H1 (cell line): ENCODE data around the gene KCNJ12.

ENCODE experiments used
- HDAC6 ChIP-seq: IDR thresholded peaks from one replicate; pipeline ENCODE4 v1.7.1; 2012; ENCODE audit warnings: low read depth, mild to moderate bottlenecking, inconsistent platforms, low read length, moderate library complexity
- MAX ChIP-seq: IDR thresholded peaks from 2 replicates; pipeline ENCODE4 v1.6.1; 2012; ENCODE audit warnings: inconsistent platforms
- SP1 ChIP-seq: IDR thresholded peaks from 2 replicates; pipeline ENCODE4 v1.6.1; 2011; ENCODE audit warnings: low read depth, low read length
- TF ChIP-seq, protein P1 (sequence below), 3 experiments: IDR thresholded peaks; 1 replicate in 2 of 3; 2 replicates in 1 of 3; pipeline versions ENCODE4 v1.5.1 to v1.6.1; 2011; ENCODE audit warnings: low read length in 3 of 3, mild to moderate bottlenecking in 3 of 3, inconsistent platforms in 2 of 3, low read depth in 1 of 3, moderate library complexity in 1 of 3; ENCODE audit not compliant: insufficient read depth in 1 of 3; ENCODE audit errors: control extremely low read depth in 1 of 3

GRCh38 chr17:21360048-21360447 is 16.1 kb upstream of the KCNJ12 start:
- no peak for TF ChIP-seq SP1
- no peak for TF ChIP-seq HDAC6
- TF ChIP-seq, protein P1, sequence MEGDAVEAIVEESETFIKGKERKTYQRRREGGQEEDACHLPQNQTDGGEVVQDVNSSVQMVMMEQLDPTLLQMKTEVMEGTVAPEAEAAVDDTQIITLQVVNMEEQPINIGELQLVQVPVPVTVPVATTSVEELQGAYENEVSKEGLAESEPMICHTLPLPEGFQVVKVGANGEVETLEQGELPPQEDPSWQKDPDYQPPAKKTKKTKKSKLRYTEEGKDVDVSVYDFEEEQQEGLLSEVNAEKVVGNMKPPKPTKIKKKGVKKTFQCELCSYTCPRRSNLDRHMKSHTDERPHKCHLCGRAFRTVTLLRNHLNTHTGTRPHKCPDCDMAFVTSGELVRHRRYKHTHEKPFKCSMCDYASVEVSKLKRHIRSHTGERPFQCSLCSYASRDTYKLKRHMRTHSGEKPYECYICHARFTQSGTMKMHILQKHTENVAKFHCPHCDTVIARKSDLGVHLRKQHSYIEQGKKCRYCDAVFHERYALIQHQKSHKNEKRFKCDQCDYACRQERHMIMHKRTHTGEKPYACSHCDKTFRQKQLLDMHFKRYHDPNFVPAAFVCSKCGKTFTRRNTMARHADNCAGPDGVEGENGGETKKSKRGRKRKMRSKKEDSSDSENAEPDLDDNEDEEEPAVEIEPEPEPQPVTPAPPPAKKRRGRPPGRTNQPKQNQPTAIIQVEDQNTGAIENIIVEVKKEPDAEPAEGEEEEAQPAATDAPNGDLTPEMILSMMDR (IDR thresholded peaks at IDR 0.05; ENCODE audit: control extremely low read depth in 1 of 3, insufficient read depth in 1 of 3, low read depth in 1 of 3, low read length in 3 of 3) = no peak
- TF ChIP-seq MAX = no peak
